HEK293T (cell line): ENCODE measurements around the gene GAD1.

Experiments
- ELF4 ChIP-seq: fragments of 450-650 bp; IDR thresholded peaks from 2 replicates; pipeline ENCODE4 v1.6.1; 2017; ENCODE audit warnings: antibody characterized with exemption
- FOXM1 ChIP-seq: fragments of 450-650 bp; IDR thresholded peaks from 2 replicates; pipeline ENCODE4 v1.6.1; 2017; ENCODE audit warnings: mild to moderate bottlenecking, borderline replicate concordance
- TARDBP ChIP-seq: fragments of 450-650 bp; IDR thresholded peaks from 2 replicates; pipeline ENCODE4 v1.6.1; 2016
- ZNF384 ChIP-seq: fragments of 450-650 bp; IDR thresholded peaks from 2 replicates; pipeline ENCODE4 v1.6.1; 2016

DNA sequence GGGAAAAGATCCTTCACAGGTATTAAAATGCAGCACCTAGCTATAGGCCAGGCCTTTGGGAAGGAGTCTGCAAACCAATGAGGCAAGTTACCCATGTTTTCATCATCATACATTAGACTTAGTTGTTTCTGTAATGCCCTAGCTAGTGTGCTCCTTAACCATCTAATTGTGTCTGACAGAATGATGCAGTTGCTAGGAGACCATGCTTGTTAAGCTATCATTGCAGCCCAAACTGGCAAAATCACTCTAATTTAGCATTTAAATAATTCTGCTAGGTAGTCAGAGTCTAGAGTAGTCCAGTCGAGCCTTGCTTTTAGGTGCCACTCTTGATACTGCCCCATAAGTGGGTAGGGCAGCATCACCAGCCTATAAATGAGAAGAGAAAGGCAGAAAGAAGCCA is 34.9 kb downstream of the GAD1 start:
- TF ChIP-seq ELF4 = no peak
- TF ChIP-seq FOXM1 = no peak
- TF ChIP-seq TARDBP = no peak
- no peak for TF ChIP-seq ZNF384
